ENCODE measurements around the gene FUS. TPM values are rescaled to one million over a fixed set of nuclear protein-coding genes. Genes with fewer than 3 reads are reported as not detected.

Gene FUS
- total and polyA plus RNA-seq, 2 of the 13 experiments (the other 11 are each of a cell fraction or from before 2014, with no cell fraction given): 68.1 to 168 TPM

- no peak for TF ChIP-seq PRDM15 (CRISPR knock-in tag; IDR thresholded peaks at IDR 0.05)
- TF ChIP-seq ZNF430 (CRISPR knock-in tag; IDR thresholded peaks at IDR 0.05): peak; percentile 86; the same call in 1 of the 2 replicates
- TF ChIP-seq ARNT (IDR thresholded peaks at IDR 0.05): no peak
- TF ChIP-seq ZNF24 (IDR thresholded peaks at IDR 0.05): 0 out of 2 replicates have a peak, but pooled peaks have one; percentile 51
- peak; percentile 37; the same call in 1 of the 2 replicates for TF ChIP-seq ZNF552 (CRISPR knock-in tag; IDR thresholded peaks at IDR 0.05; ENCODE audit: borderline replicate concordance)
- TF ChIP-seq MLX (CRISPR knock-in tag; IDR thresholded peaks at IDR 0.05): peak; percentile 56
- TF ChIP-seq SMAD9 (CRISPR knock-in tag; IDR thresholded peaks at IDR 0.05): peak; percentile 96
- no peak; the same call in 1 of the 2 replicates for TF ChIP-seq GRHL1 (CRISPR knock-in tag; conservative IDR thresholded peaks at IDR 0.05)
- TF ChIP-seq MIER2 (CRISPR knock-in tag; IDR thresholded peaks at IDR 0.05): peak; percentile 51
- TF ChIP-seq HHEX (CRISPR knock-in tag; IDR thresholded peaks at IDR 0.05): 0 out of 2 replicates have a peak, but pooled peaks have one; percentile 26
- TF ChIP-seq ZNF10 (CRISPR knock-in tag; IDR thresholded peaks at IDR 0.05; ENCODE audit: borderline replicate concordance, low read depth): no peak
- no peak for TF ChIP-seq KDM6A (CRISPR knock-in tag; IDR thresholded peaks at IDR 0.05; ENCODE audit: low read depth)
- TF ChIP-seq ZNF335 (CRISPR knock-in tag; IDR thresholded peaks at IDR 0.05): no peak; the same call in 1 of the 2 replicates
- TF ChIP-seq ZNF574 (CRISPR knock-in tag; IDR thresholded peaks at IDR 0.05): peak; percentile 80
- TF ChIP-seq ZBTB7B (CRISPR knock-in tag; IDR thresholded peaks at IDR 0.05): no peak; the same call in 1 of the 2 replicates
- peak; percentile 67; the same call in 1 of the 2 replicates for TF ChIP-seq KDM5B (CRISPR knock-in tag; IDR thresholded peaks at IDR 0.05; ENCODE audit: borderline replicate concordance)
- TF ChIP-seq XRCC5 (optimal IDR thresholded peaks at IDR 0.05; ENCODE audit: low read length): peak; percentile 28
- TF ChIP-seq ZNF772 (CRISPR knock-in tag; IDR thresholded peaks at IDR 0.05): peak; percentile 52
- TF ChIP-seq BRD4 (CRISPR knock-in tag; IDR thresholded peaks at IDR 0.05): peak; percentile 95
- TF ChIP-seq NKX3-1 (CRISPR knock-in tag; IDR thresholded peaks at IDR 0.05): peak; percentile 95
- TF ChIP-seq SRSF9 (IDR thresholded peaks at IDR 0.05; ENCODE audit: borderline replicate concordance, insufficient read depth, low read depth, low read length, poor library complexity, severe bottlenecking): no peak
- TF ChIP-seq RBFOX2 (IDR thresholded peaks at IDR 0.05; ENCODE audit: low read depth, low read length): peak; percentile 100
Observed at GRCh38 chr16:31179747-31180459, at the start of gene FUS (continued).

Measured in HepG2 (cell line).